GM18951 (cell line): Measurements from ENCODE around the gene MAP3K9.

ENCODE experiments used
- POLR2A ChIP-seq: IDR thresholded peaks from 4 replicates; pipeline ENCODE4 v1.6.1; 2011; ENCODE audit warnings: mild to moderate bottlenecking; ENCODE audit not compliant: insufficient read length, insufficient read depth; ENCODE audit errors: extremely low read depth
- in situ Hi-C: fragments of 300-500 bp; cut with MboI; formaldehyde crosslinking; loops from one replicate; pipeline ENCODE4 v1.12.0; 2022; ENCODE audit warnings: low sequenced_read_pairs, mixed read lengths, inconsistent platforms; ENCODE audit not compliant: unreplicated experiment

Gene MAP3K9

GRCh38 chr14:70811050-70811449, 1.7 kb upstream of the MAP3K9 start:
- in situ Hi-C loops = loop anchor here (10.0 kb wide), 2 partner anchors 164 to 186 kb away; no protein-coding TSS in a partner anchor

DNA sequence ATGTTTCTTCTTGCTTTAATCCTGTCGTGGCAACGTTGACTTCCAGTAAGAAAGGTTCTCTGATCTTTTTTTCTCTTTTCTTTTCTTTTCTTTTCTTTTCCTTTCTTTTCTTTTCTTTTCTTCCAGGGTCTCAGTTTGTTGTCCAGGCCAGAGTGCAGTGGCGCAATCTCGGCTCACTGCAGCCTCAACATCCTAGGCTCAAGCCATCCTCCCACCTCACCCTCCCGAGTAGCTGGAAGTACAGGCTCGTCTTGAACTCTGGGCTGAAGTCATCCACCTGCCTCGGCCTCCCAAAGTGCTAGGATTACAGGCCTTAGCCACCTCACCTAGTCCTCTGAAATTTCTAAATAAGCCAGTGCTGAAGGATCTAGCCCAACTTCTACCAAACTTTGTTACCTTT, 1.3 kb upstream of the MAP3K9 start:
- no peak for TF ChIP-seq POLR2A
- in situ Hi-C loops = loop anchor here (10.0 kb wide), 2 partner anchors 164 to 186 kb away; no protein-coding TSS in a partner anchor

More at GRCh38 chr14:70811050-70811449, 1.7 kb upstream of the MAP3K9 start:
- no peak for TF ChIP-seq POLR2A

- no peak for TF ChIP-seq POLR2A
- in situ Hi-C loops = no loop called here
These were observed 693 bp downstream of the MAP3K9 start for GRCh38 chr14:70808416-70809224.

DNA sequence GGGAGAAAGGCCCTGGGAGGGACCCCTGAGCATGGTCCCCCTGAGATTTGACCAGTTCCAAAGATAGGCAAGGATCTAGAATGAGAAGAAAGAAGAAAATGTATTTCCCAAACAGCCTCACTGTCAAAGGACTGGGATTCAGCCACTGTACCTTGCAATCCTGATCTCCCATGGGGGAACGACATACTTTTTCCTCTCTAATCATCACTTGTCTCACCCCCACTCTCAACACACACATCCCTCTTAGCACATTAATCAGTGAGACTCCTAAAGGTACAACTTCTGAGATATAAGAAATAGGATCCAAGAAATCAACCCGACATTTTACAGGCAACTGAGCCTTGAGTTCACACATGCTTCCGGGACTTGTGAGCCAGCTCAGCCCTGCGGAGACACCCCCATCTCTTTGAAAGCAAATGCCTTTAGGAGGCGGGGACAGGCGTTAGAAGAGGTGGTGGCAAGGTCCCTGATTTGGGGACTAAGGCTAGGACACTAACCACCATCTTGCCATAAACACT, 1.4 kb downstream of the MAP3K9 start:
- in situ Hi-C loops = no loop called here

GRCh38 chr14:70804556-70805162, 4.7 kb downstream of the MAP3K9 start:
- in situ Hi-C loops = no loop called here
- no peak for TF ChIP-seq POLR2A

More for the DNA sequence above, 1.4 kb downstream of the MAP3K9 start:
- peak; percentile 22 for TF ChIP-seq POLR2A

DNA sequence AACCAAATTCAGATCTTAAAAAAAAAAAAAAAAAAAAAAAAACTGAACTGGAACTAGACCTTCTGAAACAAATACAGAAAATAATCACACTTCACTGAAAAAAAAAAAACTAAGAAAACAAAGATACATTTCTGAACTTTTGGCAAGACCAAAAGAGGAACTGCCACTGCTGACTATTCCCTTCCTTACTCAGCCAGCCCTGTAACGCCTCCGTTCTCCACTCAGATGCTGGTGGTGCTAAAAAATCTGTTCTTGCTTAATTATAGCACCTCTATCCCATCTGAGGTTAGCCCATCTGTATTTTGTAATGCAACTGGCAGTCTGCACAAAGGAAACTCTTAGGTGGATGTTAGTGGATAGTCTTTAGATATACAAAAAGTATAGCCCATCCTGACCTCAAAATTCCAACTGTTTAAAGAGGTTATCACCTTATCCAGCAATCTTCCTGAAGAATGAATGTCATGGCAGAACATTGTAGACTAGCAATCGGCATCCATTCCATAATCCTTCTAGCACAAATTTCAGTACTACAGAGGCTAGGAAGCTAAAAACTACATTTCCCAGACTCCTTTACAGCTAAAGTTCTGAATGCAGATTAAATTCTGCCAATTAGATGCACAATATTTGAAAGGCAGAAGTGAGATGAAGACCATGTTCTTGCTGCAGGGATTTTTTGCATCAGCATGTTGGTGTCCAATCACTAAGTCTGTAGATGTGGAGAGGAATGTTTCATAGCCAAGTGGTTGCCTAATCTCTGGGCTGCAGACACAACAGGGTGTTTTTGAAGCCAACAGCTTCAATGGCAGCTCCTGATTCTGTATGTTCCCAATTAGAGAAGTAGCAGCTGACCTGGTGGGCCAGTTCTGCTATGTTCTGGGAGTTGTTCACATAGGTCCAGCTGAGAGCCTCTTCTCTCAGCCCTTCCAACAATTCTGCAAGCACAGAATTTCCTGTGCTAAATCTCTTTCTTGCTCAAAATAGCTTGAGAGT, 5.7 kb downstream of the MAP3K9 start:
- in situ Hi-C loops = no loop called here

GRCh38 chr14:70802379-70802778, 6.9 kb downstream of the MAP3K9 start:
- in situ Hi-C loops = no loop called here
- no peak for TF ChIP-seq POLR2A

More for the DNA sequence above, 5.7 kb downstream of the MAP3K9 start:
- no peak for TF ChIP-seq POLR2A

DNA sequence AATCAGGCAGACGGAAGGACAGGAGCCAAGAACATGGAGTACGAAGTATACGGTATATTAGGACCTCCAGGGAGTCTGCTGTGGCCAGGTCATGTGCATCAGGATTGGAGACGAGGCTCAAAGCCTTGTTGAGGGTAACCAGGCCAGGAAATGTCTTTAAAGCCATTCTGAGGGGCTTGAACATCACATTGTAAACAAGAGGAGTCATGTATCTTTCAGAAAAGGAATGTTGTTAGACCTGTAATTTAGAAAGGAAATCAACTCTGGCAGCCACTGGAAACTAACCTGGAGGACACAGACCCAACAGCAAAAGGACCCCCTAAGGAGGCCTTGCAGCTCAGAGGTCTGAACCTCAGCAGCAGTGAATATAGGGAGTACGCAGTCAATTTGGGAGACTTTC, 7.5 kb downstream of the MAP3K9 start:
- in situ Hi-C loops = no loop called here
- no peak for TF ChIP-seq POLR2A

GRCh38 chr14:70796551-70796950, 12.8 kb downstream of the MAP3K9 start:
- in situ Hi-C loops = no loop called here
- TF ChIP-seq POLR2A = no peak

DNA sequence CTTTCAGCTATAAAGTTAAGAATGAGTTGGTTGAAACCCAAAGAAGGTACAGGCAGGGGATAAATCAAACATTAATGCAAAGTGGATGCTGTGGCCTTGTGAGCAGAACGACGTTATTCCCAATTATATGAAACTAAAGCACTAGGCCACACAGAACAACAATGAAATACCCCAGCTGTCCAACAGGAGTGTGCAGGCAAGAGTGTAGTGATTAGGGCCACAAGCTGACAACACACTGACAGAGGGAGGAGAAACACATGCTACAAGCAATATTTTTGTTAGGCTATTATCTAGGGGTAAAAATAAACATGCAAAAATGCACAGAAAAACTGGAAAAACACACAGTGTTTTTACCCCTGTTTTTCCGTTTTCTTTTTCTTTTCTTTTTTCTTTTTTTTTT, 15.0 kb downstream of the MAP3K9 start:
- in situ Hi-C loops = no loop called here
- no peak for TF ChIP-seq POLR2A

DNA sequence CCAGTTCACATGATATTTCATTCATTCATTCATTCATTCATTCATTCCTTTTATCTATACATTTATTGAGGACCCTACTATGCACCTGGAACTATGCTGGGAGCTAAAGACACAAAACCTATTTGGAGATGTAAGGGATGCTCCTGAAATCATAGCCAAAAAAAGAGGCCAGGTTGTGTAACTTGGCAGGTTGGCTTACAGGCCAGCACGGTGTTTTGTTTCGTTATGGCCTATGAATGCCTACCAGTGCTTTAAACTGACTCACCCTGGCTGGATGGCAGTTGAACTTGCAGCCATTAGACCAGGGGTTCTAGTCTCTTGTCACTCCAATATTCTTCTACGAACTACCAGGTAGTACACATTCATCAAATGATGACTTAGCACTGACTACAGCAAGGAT, 15.7 kb downstream of the MAP3K9 start:
- in situ Hi-C loops = no loop called here
- no peak for TF ChIP-seq POLR2A

DNA sequence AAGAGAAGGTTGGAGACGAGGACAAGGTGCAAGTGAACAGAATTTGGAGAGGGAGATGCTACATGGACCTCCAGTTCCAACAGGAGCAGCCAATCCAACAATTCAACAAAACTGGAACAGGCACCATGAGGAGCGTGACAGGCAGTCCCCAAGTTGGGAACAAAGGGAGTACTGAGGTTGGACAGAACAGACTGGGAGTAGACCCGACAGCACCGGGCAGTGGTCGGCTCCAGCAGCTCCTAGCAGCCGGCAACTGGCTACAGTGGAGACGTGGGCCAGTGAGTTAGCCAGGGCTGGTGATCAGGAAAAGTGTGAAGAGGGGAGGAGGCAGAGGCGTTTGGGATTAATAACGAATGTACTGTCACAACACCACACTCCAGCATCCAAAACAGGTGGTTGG, 16.4 kb downstream of the MAP3K9 start:
- in situ Hi-C loops = no loop called here
- no peak for TF ChIP-seq POLR2A

- in situ Hi-C loops = no loop called here
- no peak for TF ChIP-seq POLR2A
These were observed 17.3 kb downstream of the MAP3K9 start for GRCh38 chr14:70791971-70792370.
